Measurements from ENCODE around the gene NELFCD.

- no peak for TF ChIP-seq CTCF (IDR thresholded peaks at IDR 0.05)
- TF ChIP-seq POLR2A (IDR thresholded peaks at IDR 0.05): no peak
Measured at GRCh38 chr20:59001068-59001448, 20.0 kb downstream of the NELFCD start.
